Endothelial cell of umbilical vein (primary cell): ENCODE results near the gene AP1M1. TPM values are rescaled to one million over a fixed set of nuclear protein-coding genes. Genes with fewer than 3 reads are reported as not detected.

Experiments
- BruUV-seq: library from RNA; stranded (reverse); fragments of 400-500 nt; replicated peaks from 2 replicates; lab custom pipeline; 2021; lab: Mats Ljungman, UMichigan
- CTCF ChIA-PET: fragments of 300-600, 350-600 bp; sonication (Branson Sonifier 250); formaldehyde crosslinking; loops from one replicate; lab custom pipeline; 2021; ENCODE audit warnings: antibody characterized with exemption, inconsistent platforms; lab: Charles Lee
- POLR2A ChIA-PET: fragments of 300-600, 350-600 bp; sonication (Branson Sonifier 250); formaldehyde crosslinking; loops from one replicate; lab custom pipeline; 2021; ENCODE audit warnings: antibody characterized with exemption, inconsistent platforms; lab: Charles Lee
- DNase-seq: peaks from one replicate; pipeline ENCODE4 v3.0.0-alpha.2; 2011; ENCODE audit warnings: low read depth, low spot score
- FAIRE-seq: peaks from 2 replicates; lab custom pipeline; 2011; peaks lifted over from hg19 to GRCh38; lab: Jason Lieb, UNC
- H2AFZ ChIP-seq: 2 replicates; pipeline ENCODE4 v1.6.0; 2012; ENCODE audit warnings: low read depth, low read length, control low read depth, inconsistent platforms
- H3K27ac ChIP-seq: 2 replicates; pipeline ENCODE4 v1.5.1; 2011; ENCODE audit warnings: low read depth, mild to moderate bottlenecking, control low read depth, low read length, moderate library complexity; ENCODE audit not compliant: insufficient read depth
- H3K27me3 ChIP-seq, 2 experiments: 2 replicates each; pipeline versions ENCODE4 v1.6.0 to v1.6.1; 2011; ENCODE audit warnings: low read length in 2 of 2, mixed read lengths in 1 of 2; ENCODE audit not compliant: control insufficient read depth in 2 of 2, insufficient read depth in 2 of 2
- H3K36me3 ChIP-seq, 2 experiments: 2 replicates in 1 of 2; 3 replicates in 1 of 2; pipeline ENCODE4 v1.5.1; 2011; ENCODE audit warnings: low read length in 2 of 2, mild to moderate bottlenecking in 1 of 2, moderate library complexity in 1 of 2; ENCODE audit not compliant: control insufficient read depth in 2 of 2, insufficient read depth in 2 of 2; ENCODE audit errors: extremely low read depth in 1 of 2
- H3K4me1 ChIP-seq: 3 replicates; pipeline ENCODE4 v1.5.1; 2011; ENCODE audit warnings: mild to moderate bottlenecking, low read length; ENCODE audit not compliant: control insufficient read depth, insufficient read depth; ENCODE audit errors: extremely low read depth
- H3K4me2 ChIP-seq: 2 replicates; pipeline ENCODE4 v1.6.1; 2011; ENCODE audit warnings: low read length, control low read depth, mixed read lengths; ENCODE audit not compliant: insufficient read depth
- H3K4me3 ChIP-seq, 3 experiments: fragments of 200-600 bp in 1 of 3; sonication (generic), shearing (Covaris generic) in 1 of 3; replicated peaks in 1 of 3; 2 replicates each; pipeline ENCODE4 v1.5.1; 2011 to 2016; ENCODE audit warnings: control low read depth in 3 of 3, low read length in 3 of 3, mild to moderate bottlenecking in 2 of 3, inconsistent platforms in 1 of 3, low read depth in 1 of 3, moderate library complexity in 1 of 3; ENCODE audit not compliant: insufficient read depth in 1 of 3
- H3K79me2 ChIP-seq: 2 replicates; pipeline ENCODE4 v1.6.0; 2012; ENCODE audit warnings: low read length, inconsistent platforms; ENCODE audit not compliant: control insufficient read depth, insufficient read depth
- H3K9ac ChIP-seq: replicated peaks from 2 replicates; pipeline ENCODE3; 2011; ENCODE audit warnings: low read length, control low read depth; ENCODE audit not compliant: insufficient read depth; ENCODE audit errors: extremely low read depth
- H3K9me1 ChIP-seq: replicated peaks from 3 replicates; pipeline ENCODE4 v1.6.0; 2011; ENCODE audit warnings: mild to moderate bottlenecking, low read length; ENCODE audit not compliant: control insufficient read depth, insufficient read depth; ENCODE audit errors: extremely low read depth
- H3K9me3 ChIP-seq: replicated peaks from 2 replicates; pipeline ENCODE4 v1.5.1; 2012; ENCODE audit warnings: low read length, inconsistent platforms; ENCODE audit not compliant: control insufficient read depth, insufficient read depth
- H4K20me1 ChIP-seq: replicated peaks from 2 replicates; pipeline ENCODE3; 2011; ENCODE audit warnings: mild to moderate bottlenecking, low read length; ENCODE audit not compliant: control insufficient read depth, insufficient read depth; ENCODE audit errors: extremely low read depth
- EZH2 ChIP-seq: IDR thresholded peaks from 2 replicates; pipeline ENCODE4 v1.6.1; 2012; ENCODE audit warnings: borderline replicate concordance, low read depth, mild to moderate bottlenecking, moderate library complexity, low read length, inconsistent platforms; ENCODE audit not compliant: severe bottlenecking
- FOS ChIP-seq: IDR thresholded peaks from 2 replicates; pipeline ENCODE4 v1.6.1; 2011; ENCODE audit warnings: mild to moderate bottlenecking, low read length, moderate library complexity, borderline replicate concordance; ENCODE audit not compliant: insufficient read depth
- GATA2 ChIP-seq: IDR thresholded peaks from 2 replicates; pipeline ENCODE4 v1.7.0; 2011; ENCODE audit warnings: low read depth, mild to moderate bottlenecking, moderate library complexity, mixed read lengths, low read length; ENCODE audit not compliant: insufficient read length, insufficient read depth
- JUN ChIP-seq: IDR thresholded peaks from 2 replicates; pipeline ENCODE4 v1.6.1; 2011; ENCODE audit warnings: borderline replicate concordance, low read depth; ENCODE audit not compliant: insufficient read length, insufficient read depth
- MYC ChIP-seq: IDR thresholded peaks from one replicate; pipeline ENCODE4 v1.6.1; 2011; ENCODE audit warnings: mild to moderate bottlenecking, low read depth, low read length
- POLR2A ChIP-seq: IDR thresholded peaks from 2 replicates; pipeline ENCODE4 v1.6.1; 2012; ENCODE audit warnings: low read depth, mild to moderate bottlenecking, control low read depth, low read length
- POLR2AphosphoS5 ChIP-seq: IDR thresholded peaks from 2 replicates; pipeline ENCODE4 v1.6.1; 2012; ENCODE audit warnings: low read depth, mild to moderate bottlenecking, control low read depth, low read length, moderate library complexity; ENCODE audit not compliant: insufficient read depth
- dilution Hi-C: fragments of 300-500 bp; cut with MboI; formaldehyde crosslinking; loops from one replicate; pipeline ENCODE4 v1.15.0; 2019; ENCODE audit warnings: low sequenced_read_pairs; ENCODE audit not compliant: extremely low pct_ligation_motif_present
- intact Hi-C: fragments of 100-400 bp; cut with micrococcal nuclease; formaldehyde crosslinking; loops from one replicate; pipeline ENCODE4 v1.10.0; 2022
- polyA plus RNA-seq, 4 experiments: library from polyadenylated mRNA; depleted of rRNA in 3 of 4; stranded (reverse) in 3 of 4; unstranded in 1 of 4; fragments of >200 nt; gene quantifications; 2 replicates each; pipeline versions ENCODE4 v1.2.1 to v1.2.3, GENCODE V29; 2011 to 2012; ENCODE audit warnings: missing spikeins in 1 of 4
- total RNA-seq: library from RNA; stranded (reverse); gene quantifications from 2 replicates; pipeline ENCODE4 v1.2.3, GENCODE V29; 2021
- TF ChIP-seq, protein P1 (sequence below): IDR thresholded peaks from 2 replicates; pipeline ENCODE4 v1.6.1; 2011; ENCODE audit not compliant: insufficient read depth, insufficient read length
- TF ChIP-seq, protein P2 (sequence below), 2 donors: IDR thresholded peaks; 1 replicate in 1 of 2; 2 replicates in 1 of 2; pipeline ENCODE4 v1.5.1; 2011; ENCODE audit warnings: low read length in 2 of 2, mild to moderate bottlenecking in 2 of 2, moderate library complexity in 2 of 2, control low read depth in 1 of 2, inconsistent platforms in 1 of 2, low read depth in 1 of 2; ENCODE audit not compliant: insufficient read depth in 1 of 2; ENCODE audit errors: extremely low read depth in 1 of 2

AP1M1 gene
- total and polyA plus RNA-seq, 2 donors (not counting 3 experiments of a cell fraction or from before 2014, with no cell fraction given): 99.3 to 129 TPM

DNA sequence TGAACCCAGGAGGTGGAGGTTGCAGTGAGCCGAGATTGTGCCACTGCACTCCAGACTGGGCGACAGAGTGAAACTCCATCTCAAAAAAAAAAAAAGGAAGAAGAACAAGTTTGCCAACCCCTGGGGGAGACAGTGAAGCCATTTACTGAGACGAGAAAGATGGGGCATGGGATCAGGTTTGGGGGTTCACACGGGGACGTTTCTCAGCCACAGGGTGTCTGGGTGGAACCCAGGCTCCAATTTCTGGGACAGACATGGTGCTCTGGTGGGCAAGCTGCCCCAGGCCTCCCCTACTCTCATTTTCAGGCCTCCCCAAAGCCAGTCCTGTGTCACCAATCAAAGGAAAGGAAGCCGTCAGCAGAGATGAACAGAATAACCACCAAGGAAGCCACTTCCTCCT lies 40.8 kb upstream of the AP1M1 start:
- Histone ChIP-seq H3K4me1 (peaks cover 11% of the 10 kb centered on the region), H3K79me2 (no peaks in the 10 kb centered on the region), H3K4me3 (no peak overlapping the region), H3K9me3 (no peaks in the 10 kb centered on the region), H2AFZ (no peak overlapping the region), H3K36me3 (no peaks in the 10 kb centered on the region), H3K27me3 (no peaks in the 10 kb centered on the region), H3K9ac (no peak overlapping the region), H4K20me1 (no peaks in the 10 kb centered on the region), H3K27ac (no peak overlapping the region), H3K9me1 (no peaks in the 10 kb centered on the region), H3K4me2 (no peak overlapping the region)
- DNase-seq (no peak), FAIRE-seq (no peak)
- no TSS peak for BruUV-seq
- TF ChIP-seq FOS: no peak
- TF ChIP-seq POLR2A: no peak
- TF ChIP-seq, protein P1, sequence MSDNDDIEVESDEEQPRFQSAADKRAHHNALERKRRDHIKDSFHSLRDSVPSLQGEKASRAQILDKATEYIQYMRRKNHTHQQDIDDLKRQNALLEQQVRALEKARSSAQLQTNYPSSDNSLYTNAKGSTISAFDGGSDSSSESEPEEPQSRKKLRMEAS: no peak
- no peak for TF ChIP-seq EZH2
- intact Hi-C loops: no loop called here
- ChIA-PET POLR2A (no interaction called here), CTCF (no interaction called here)
- dilution Hi-C loops: no loop called here

- BruUV-seq: no TSS peak
- FAIRE-seq (no peak), DNase-seq (no peak)
- Histone ChIP-seq H3K36me3 (no peaks in the 10 kb centered on the region), H3K9me3 (no peaks in the 10 kb centered on the region), H3K4me3 (no peak overlapping the region), H4K20me1 (no peaks in the 10 kb centered on the region), H3K4me1 (peaks cover 11% of the 10 kb centered on the region), H3K9ac (no peak overlapping the region), H3K9me1 (no peaks in the 10 kb centered on the region), H3K4me2 (no peak overlapping the region), H3K27me3 (no peaks in the 10 kb centered on the region), H3K27ac (no peak overlapping the region), H3K79me2 (no peaks in the 10 kb centered on the region), H2AFZ (no peak overlapping the region)
- dilution Hi-C loops (no loop called here), intact Hi-C loops (no loop called here)
- TF ChIP-seq, protein P1: no peak
- TF ChIP-seq GATA2: no peak
- no peak for TF ChIP-seq EZH2
- TF ChIP-seq, protein P2, sequence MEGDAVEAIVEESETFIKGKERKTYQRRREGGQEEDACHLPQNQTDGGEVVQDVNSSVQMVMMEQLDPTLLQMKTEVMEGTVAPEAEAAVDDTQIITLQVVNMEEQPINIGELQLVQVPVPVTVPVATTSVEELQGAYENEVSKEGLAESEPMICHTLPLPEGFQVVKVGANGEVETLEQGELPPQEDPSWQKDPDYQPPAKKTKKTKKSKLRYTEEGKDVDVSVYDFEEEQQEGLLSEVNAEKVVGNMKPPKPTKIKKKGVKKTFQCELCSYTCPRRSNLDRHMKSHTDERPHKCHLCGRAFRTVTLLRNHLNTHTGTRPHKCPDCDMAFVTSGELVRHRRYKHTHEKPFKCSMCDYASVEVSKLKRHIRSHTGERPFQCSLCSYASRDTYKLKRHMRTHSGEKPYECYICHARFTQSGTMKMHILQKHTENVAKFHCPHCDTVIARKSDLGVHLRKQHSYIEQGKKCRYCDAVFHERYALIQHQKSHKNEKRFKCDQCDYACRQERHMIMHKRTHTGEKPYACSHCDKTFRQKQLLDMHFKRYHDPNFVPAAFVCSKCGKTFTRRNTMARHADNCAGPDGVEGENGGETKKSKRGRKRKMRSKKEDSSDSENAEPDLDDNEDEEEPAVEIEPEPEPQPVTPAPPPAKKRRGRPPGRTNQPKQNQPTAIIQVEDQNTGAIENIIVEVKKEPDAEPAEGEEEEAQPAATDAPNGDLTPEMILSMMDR (IDR thresholded peaks at IDR 0.05; ENCODE audit: extremely low read depth in 1 of 2, insufficient read depth in 1 of 2, low read depth in 1 of 2, low read length in 2 of 2): no peak
- no peak for TF ChIP-seq POLR2A
- no peak for TF ChIP-seq FOS
- no peak for TF ChIP-seq MYC
- no peak for TF ChIP-seq POLR2AphosphoS5
- no peak for TF ChIP-seq JUN
- ChIA-PET POLR2A (no interaction called here), CTCF (no interaction called here)
Observed at GRCh38 chr19:16157601-16158000, 40.1 kb upstream of the AP1M1 start.
